Measurements from ENCODE around the gene CPNE5. TPM values are rescaled to one million over a fixed set of nuclear protein-coding genes. Genes with fewer than 3 reads are reported as not detected.

CPNE5 gene
- total RNA-seq, 1 donor from 2014 or later = 2.0 TPM

DNA sequence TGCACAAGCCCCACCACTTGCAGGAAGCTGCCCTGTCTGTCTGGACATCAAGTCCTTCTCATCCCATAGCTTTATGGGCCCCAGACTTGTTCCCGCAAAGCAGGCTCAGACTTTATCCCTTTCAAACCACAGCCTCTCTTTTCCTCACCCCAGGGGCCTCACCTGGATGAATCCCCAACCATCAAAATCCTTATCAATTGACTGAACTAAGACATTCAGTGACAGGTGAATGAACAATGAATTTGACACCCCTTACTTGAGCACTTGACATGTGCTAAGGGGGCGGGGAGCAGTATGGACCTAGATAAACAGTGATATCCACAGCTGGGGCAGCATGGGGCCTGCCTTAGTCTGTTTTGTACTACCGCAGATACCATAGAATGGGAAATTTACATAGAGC is 136.6 kb downstream of the CPNE5 start:
- Mint-ChIP-seq H3K36me3 (ENCODE audit: low read depth) (no peaks in the 10 kb centered on the region), H3K27ac (no peak overlapping the region), H3K27me3 (ENCODE audit: low read depth) (peaks cover 18% of the 10 kb centered on the region), H3K4me1 (ENCODE audit: low read depth) (peaks cover 6% of the 10 kb centered on the region), H3K9me3 (no peaks in the 10 kb centered on the region), H3K4me3 (ENCODE audit: low read depth) (no peak overlapping the region)
- intact Hi-C loops (cut with micrococcal nuclease) = no loop called here
- no peak for DNase-seq (ENCODE audit: low spot score)

DNA sequence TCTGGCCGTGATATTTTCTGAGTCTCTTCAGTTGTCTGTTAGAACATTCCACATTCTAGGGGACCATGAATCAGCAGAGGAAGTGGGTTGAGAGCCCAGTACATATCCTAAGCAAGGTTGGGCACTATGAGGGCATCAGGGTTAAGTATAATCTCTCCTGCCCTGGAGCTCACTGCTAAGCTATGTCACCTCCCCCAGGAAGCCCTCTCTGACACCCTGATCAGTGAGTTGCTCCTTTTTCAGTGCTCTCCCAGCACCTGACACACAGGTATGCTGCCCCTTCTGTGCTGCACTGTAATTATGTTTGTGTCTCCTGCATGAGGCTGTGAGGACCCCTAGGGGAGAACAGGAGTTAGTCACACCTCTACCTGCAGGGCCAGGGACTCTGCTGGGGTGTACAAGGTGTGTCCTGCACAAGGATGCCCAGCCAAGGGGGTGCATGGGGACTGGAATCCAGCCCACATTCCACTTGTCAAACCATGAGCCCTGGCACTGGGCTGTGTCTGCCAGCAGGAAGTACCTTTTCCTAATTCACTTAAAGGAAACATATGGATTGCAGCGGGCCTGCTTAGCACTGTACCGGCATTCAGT is 137.7 kb downstream of the CPNE5 start:
- Mint-ChIP-seq H3K9me3 (no peaks in the 10 kb centered on the region), H3K36me3 (ENCODE audit: low read depth) (no peaks in the 10 kb centered on the region), H3K27me3 (ENCODE audit: low read depth) (peaks cover 18% of the 10 kb centered on the region), H3K27ac (no peak overlapping the region), H3K4me3 (ENCODE audit: low read depth) (no peak overlapping the region), H3K4me1 (ENCODE audit: low read depth) (peaks cover 12% of the 10 kb centered on the region)
- intact Hi-C loops (cut with micrococcal nuclease) = no loop called here
- DNase-seq (ENCODE audit: low spot score) = no peak

DNA sequence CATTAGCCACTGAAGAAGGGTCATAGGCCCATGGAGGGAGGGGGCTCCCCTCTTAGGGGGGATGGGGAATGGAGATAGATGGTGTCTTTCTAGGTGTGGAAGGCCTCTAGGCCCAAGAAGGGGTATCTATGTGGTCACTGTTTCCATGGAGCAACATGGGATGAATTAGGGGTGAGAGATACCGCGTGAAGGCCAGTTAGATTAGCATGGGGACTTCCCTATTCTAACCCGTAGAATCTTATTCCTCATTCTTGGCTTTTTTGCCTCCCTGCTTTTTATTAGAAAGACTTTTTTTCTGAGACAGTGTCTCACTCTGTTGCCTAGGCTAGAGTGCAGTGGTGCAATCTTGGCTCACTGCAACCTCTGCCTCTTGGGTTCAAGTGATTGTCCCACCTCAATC is 138.4 kb downstream of the CPNE5 start:
- no peak overlapping the region for H3K4me3 Mint-ChIP-seq (ENCODE audit: low read depth)
- intact Hi-C loops (cut with micrococcal nuclease) = no loop called here
- H3K9me3 Mint-ChIP-seq = no peaks in the 10 kb centered on the region
- H3K36me3 Mint-ChIP-seq (ENCODE audit: low read depth) = no peaks in the 10 kb centered on the region
- H3K27me3 Mint-ChIP-seq (ENCODE audit: low read depth) = peaks cover 18% of the 10 kb centered on the region
- H3K4me1 Mint-ChIP-seq (ENCODE audit: low read depth) = peaks cover 15% of the 10 kb centered on the region
- no peak overlapping the region for H3K27ac Mint-ChIP-seq
- no peak for DNase-seq (ENCODE audit: low spot score)

DNA sequence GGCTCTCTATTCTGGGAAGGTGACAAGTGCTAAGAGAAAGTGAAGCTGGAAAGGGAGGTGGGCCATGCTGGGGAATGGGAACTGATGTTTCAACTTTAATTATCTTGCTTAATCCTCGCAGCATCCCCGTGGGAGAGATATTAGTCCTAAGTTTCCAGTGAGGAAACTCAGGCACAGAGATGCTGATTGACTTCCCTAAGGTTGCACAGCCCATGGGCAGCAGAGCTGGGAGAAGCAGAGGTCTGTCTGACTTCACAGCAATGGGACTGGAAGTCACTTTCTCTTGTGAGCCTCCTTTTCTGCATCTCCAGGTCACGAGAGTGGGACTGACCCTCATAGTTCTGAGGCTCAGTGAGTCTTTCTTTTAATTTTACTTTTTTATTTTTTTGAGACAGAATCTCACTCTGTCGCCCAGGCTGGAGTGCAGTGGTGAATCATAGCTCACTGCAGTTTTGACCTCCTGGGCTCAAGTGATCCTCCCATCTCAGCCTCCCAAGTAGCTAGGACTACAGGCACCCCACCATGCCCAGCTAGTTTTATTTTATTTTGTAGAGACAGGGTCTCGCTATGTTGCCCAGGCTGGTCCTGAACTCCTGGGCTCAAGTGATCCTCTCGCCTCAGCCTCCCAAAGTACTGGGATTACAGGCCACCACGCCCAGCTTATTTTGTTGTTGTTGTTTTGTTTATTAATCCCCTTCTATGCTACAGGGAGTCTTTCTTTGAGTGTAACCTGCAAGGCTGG is 139.0 kb downstream of the CPNE5 start:
- peaks cover 2% of the 10 kb centered on the region for H3K9me3 Mint-ChIP-seq
- intact Hi-C loops (cut with micrococcal nuclease) = no loop called here

DNA sequence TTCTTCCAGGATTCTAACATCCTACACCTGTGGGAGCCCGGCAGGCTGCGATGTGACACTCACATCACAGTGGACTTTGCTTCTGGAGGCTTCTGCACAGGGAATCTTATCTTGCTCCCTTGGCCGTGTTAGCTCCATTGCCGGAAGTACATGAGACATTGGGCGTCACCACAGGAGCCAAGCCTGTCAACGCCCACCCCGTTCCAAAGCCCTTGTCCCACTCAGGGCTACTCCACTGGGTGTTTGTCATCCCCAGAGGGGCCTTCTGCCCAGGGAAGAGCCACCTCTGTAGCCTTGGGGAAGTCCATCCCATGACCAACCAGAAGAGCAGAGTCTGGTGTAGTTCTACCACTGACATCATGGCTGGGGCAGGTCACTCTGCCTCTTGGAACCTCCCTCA is 139.9 kb downstream of the CPNE5 start:
- Mint-ChIP-seq H3K4me3 (ENCODE audit: low read depth) (no peak overlapping the region), H3K36me3 (ENCODE audit: low read depth) (no peaks in the 10 kb centered on the region), H3K27ac (no peak overlapping the region), H3K27me3 (ENCODE audit: low read depth) (peaks cover 18% of the 10 kb centered on the region), H3K9me3 (peaks cover 4% of the 10 kb centered on the region), H3K4me1 (ENCODE audit: low read depth) (peaks cover 24% of the 10 kb centered on the region)
- intact Hi-C loops (cut with micrococcal nuclease) = loop anchor here (5.0 kb wide), 1 partner anchor 213 kb away; no protein-coding TSS in a partner anchor
- no peak for DNase-seq (ENCODE audit: low spot score)

More for the DNA sequence above, 139.0 kb downstream of the CPNE5 start:
- H3K27ac Mint-ChIP-seq = no peak overlapping the region
- H3K4me1 Mint-ChIP-seq (ENCODE audit: low read depth) = peaks cover 18% of the 10 kb centered on the region
- no peak overlapping the region for H3K4me3 Mint-ChIP-seq (ENCODE audit: low read depth)
- peaks cover 18% of the 10 kb centered on the region for H3K27me3 Mint-ChIP-seq (ENCODE audit: low read depth)
- no peaks in the 10 kb centered on the region for H3K36me3 Mint-ChIP-seq (ENCODE audit: low read depth)
- no peak for DNase-seq (ENCODE audit: low spot score)

DNA sequence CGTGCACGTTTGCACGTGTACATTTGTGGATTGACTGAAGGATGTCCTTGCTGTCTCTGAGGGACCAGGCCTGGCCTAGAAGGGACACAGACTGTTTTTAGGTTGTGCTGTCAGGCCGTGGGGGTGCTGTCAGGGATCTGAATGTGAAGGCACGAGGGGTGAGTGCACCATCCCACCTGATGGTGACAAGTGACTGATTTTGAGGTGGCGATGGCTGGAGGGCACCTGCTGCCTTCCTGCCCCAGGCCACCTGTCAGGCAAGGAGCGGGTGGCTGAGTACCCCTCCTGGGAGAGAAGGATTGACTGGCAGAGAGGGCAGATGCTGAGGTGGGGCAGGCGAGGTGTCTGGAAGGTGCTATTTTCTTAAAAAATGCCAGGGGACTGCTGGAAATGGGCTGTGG is 140.4 kb downstream of the CPNE5 start:
- Mint-ChIP-seq H3K27ac (no peak overlapping the region), H3K4me3 (ENCODE audit: low read depth) (no peak overlapping the region), H3K4me1 (ENCODE audit: low read depth) (peaks cover 24% of the 10 kb centered on the region), H3K36me3 (ENCODE audit: low read depth) (no peaks in the 10 kb centered on the region), H3K9me3 (peaks cover 4% of the 10 kb centered on the region), H3K27me3 (ENCODE audit: low read depth) (peaks cover 18% of the 10 kb centered on the region)
- DNase-seq (ENCODE audit: low spot score) = no peak
- intact Hi-C loops (cut with micrococcal nuclease) = loop anchor here (5.0 kb wide), 1 partner anchor 213 kb away; no protein-coding TSS in a partner anchor

DNA sequence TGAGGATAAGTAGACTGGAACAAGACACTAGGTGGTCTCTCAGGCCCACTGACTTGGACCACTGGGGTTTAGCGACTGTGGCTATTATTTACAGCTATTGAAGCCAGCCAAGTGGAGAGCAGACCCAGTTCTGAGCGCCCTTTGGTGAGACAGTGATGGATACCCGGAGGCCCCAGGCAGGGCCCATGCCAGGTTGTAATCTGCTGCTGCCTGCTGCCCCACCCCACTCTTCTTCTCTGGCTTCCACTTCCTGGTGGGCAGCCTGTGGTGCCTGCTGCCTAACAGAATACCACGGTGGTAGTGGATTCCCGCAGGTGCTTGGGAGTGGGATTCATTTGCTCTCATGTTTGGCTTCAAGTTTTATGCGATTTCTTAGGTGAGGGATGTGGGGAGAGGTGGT is 141.0 kb downstream of the CPNE5 start:
- H3K4me3 Mint-ChIP-seq (ENCODE audit: low read depth) = no peak overlapping the region
- peaks cover 28% of the 10 kb centered on the region for H3K4me1 Mint-ChIP-seq (ENCODE audit: low read depth)
- peaks cover 4% of the 10 kb centered on the region for H3K9me3 Mint-ChIP-seq
- H3K27me3 Mint-ChIP-seq (ENCODE audit: low read depth) = peaks cover 11% of the 10 kb centered on the region
- intact Hi-C loops (cut with micrococcal nuclease) = loop anchor here (5.0 kb wide), 1 partner anchor 214 kb away; no protein-coding TSS in a partner anchor
- no peak overlapping the region for H3K27ac Mint-ChIP-seq
- no peak for DNase-seq (ENCODE audit: low spot score)
- H3K36me3 Mint-ChIP-seq (ENCODE audit: low read depth) = no peaks in the 10 kb centered on the region

DNA sequence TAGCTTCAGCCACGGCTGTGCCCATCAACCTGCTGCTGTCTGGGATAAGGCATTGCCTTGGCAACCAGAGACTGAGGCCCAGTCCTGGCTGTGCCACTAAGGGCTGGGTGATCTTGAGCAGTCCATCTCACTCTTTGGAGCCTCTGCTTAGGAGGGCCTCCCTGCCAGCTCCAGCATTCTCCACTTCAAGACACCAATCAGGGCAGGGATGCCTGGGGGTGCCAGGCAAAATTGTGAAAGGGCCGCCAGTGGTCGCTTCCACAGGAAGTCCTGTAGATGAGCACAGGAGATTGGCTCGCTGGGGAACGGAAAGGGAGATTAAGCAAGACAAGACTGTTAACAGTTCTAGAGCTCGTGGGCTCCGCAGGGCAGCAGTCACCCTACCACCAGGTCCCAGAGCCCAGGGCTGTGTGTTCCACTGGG is 141.8 kb downstream of the CPNE5 start, which contains the start of gene RAB44:
Gene RAB44 (plus strand): TSS at position 346 of the 423 bp plus-strand sequence. CDS start 6,410 bp downstream, outside the sequence.
- Mint-ChIP-seq H3K9me3 (peaks cover 4% of the 10 kb centered on the region), H3K27ac (no peak within 1 kb of the TSS), H3K27me3 (ENCODE audit: low read depth) (peaks cover 7% of the 10 kb centered on the region), H3K36me3 (ENCODE audit: low read depth) (no peaks in the 10 kb centered on the region), H3K4me1 (ENCODE audit: low read depth) (peaks cover 33% of the 10 kb centered on the region), H3K4me3 (ENCODE audit: low read depth) (no peak within 1 kb of the TSS)
- intact Hi-C loops (cut with micrococcal nuclease) = loop anchor here (5.0 kb wide), 1 partner anchor 215 kb away; no protein-coding TSS in a partner anchor
- no peak for DNase-seq (ENCODE audit: low spot score)

DNA sequence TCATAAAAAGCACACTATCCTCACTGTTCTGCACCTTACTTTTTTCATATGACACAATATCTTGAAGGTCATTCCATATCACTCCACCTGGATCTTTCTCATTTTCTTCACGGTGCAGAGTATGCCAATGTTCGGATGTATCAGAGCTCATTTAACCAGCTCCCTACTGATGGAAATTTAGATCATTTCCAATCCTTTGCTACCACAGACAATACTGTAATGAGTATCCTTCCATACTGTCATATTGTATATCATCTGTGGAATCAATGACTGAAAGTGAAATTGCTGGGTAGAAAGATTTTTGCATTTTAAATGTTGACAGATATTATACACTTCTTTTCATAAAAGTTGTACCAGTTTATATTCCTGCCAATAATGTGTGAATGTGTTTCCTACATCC is 143.8 kb downstream of the CPNE5 start:
- Mint-ChIP-seq H3K27ac (peak overlapping the region; percentile 74), H3K27me3 (ENCODE audit: low read depth) (peaks cover 5% of the 10 kb centered on the region), H3K9me3 (peaks cover 4% of the 10 kb centered on the region), H3K36me3 (ENCODE audit: low read depth) (no peaks in the 10 kb centered on the region), H3K4me1 (ENCODE audit: low read depth) (peaks cover 48% of the 10 kb centered on the region), H3K4me3 (ENCODE audit: low read depth) (no peak overlapping the region)
- intact Hi-C loops (cut with micrococcal nuclease) = loop anchor here (1.0 to 5.0 kb wide), 4 partner anchors 15 to 217 kb away; no protein-coding TSS in a partner anchor
- no peak for DNase-seq (ENCODE audit: low spot score)

DNA sequence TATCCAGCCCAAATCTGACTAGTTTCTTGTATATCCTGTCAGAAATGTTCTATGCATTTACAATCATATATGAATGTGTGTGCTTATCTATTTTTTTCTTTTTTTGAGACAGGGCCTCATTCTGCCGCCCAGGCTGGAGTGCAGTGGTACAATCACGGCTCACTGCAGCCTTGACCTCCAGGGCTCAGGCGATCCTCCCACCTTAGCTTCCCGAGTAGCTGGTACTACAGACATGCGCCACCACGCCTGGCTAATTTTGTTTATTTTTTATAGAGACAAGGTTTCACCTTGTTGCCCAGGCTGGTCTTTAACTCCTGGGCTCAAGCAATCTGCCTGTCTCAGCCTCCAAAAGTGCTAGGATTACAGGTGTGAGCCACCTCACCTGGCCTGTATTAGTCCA is 144.6 kb downstream of the CPNE5 start:
- Mint-ChIP-seq H3K36me3 (ENCODE audit: low read depth) (no peaks in the 10 kb centered on the region), H3K4me3 (ENCODE audit: low read depth) (no peak overlapping the region), H3K9me3 (peaks cover 4% of the 10 kb centered on the region), H3K27me3 (ENCODE audit: low read depth) (peaks cover 5% of the 10 kb centered on the region), H3K4me1 (ENCODE audit: low read depth) (peaks cover 50% of the 10 kb centered on the region), H3K27ac (peak overlapping the region; percentile 74)
- DNase-seq (ENCODE audit: low spot score) = no peak
- intact Hi-C loops (cut with micrococcal nuclease) = loop anchor here (1.0 to 5.0 kb wide), 4 partner anchors 14 to 218 kb away; no protein-coding TSS in a partner anchor

DNA sequence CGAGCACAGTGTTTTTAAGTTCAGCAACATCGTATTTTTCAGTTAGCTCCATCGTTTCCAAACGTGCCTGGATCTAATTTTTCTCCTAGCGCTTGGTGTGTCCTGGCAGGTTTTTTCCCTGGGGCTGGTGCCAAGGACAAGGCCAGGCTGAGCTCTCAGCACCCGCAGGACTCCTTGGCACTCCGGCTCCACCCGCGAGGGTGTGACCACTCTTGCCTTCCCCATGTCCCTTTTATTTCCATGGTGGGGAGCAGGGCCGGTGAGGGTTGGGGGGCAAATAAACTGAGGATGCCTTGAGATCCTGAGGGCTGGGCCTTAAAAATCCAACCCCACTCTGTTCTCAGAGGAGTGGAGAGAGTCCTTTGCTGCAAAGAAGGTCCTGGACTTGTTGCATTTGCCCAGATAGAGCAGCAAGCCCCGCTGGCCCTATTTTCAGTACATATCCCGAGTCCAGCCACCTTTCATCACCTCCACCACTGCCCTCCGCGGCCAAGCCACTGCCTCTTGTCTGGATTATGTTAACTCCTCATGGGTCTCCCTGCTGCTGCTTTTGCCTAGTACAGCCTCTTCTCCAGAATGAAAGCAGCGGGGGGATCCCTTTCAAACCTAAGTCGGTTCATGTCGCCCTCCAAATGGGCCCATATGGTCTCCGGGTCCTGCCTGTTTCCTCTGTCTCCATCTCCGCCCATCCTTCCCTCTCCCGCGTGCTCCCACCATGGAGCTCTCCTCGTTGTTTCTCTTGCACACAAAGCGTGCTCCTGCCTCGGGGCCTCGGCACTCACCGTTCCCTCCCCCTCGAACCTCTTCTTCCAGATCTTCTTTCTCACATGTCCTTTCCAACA is 146.2 kb downstream of the CPNE5 start:
- Mint-ChIP-seq H3K36me3 (ENCODE audit: low read depth) (no peaks in the 10 kb centered on the region), H3K9me3 (peaks cover 4% of the 10 kb centered on the region), H3K4me3 (ENCODE audit: low read depth) (no peak overlapping the region), H3K27ac (peak overlapping the region; percentile 9), H3K27me3 (ENCODE audit: low read depth) (no peaks in the 10 kb centered on the region), H3K4me1 (ENCODE audit: low read depth) (peaks cover 50% of the 10 kb centered on the region)
- intact Hi-C loops (cut with micrococcal nuclease) = no loop called here
- DNase-seq (ENCODE audit: low spot score) = no peak

DNA sequence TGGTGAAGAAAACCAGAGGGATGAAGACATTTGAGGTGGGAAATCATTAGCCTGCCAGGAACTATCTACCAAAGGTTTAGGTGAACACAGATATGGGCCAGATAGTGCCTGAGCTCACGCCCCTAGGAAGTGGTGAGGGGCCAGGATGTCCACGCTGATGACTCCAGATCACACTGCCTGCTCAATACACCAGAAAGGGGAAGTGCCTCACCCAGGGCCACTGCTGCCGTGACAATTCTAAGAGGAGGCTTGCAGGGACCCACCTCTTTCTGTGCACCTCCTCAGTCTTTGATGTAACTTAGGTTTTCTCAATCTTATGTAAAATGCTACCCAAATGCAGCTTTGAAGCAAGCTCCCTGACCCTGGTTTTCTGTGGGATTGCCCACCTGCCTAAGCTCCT is 147.0 kb downstream of the CPNE5 start:
- H3K4me3 Mint-ChIP-seq (ENCODE audit: low read depth) = no peak overlapping the region
- H3K36me3 Mint-ChIP-seq (ENCODE audit: low read depth) = no peaks in the 10 kb centered on the region
- H3K27ac Mint-ChIP-seq = no peak overlapping the region
- H3K27me3 Mint-ChIP-seq (ENCODE audit: low read depth) = no peaks in the 10 kb centered on the region
- peaks cover 50% of the 10 kb centered on the region for H3K4me1 Mint-ChIP-seq (ENCODE audit: low read depth)
- DNase-seq (ENCODE audit: low spot score) = peak; percentile 52
- peaks cover 4% of the 10 kb centered on the region for H3K9me3 Mint-ChIP-seq
- intact Hi-C loops (cut with micrococcal nuclease) = no loop called here
